Measurements from ENCODE around the gene SS18.

The SS18 gene

GRCh38 chr18:26008619-26009018 is 81.8 kb downstream of the SS18 start:
- H3K4me3 ChIP-seq (replicated peaks in 1 of 2; ENCODE audit: low read depth in 2 of 2, low read length in 2 of 2) = no peak overlapping the region
- no peak for TF ChIP-seq CTCF (IDR thresholded peaks at IDR 0.05; ENCODE audit: low read depth, low read length)
- DNase-seq (ENCODE audit: low read depth in 2 of 2) = no peak

GRCh38 chr18:26008096-26008495 is 82.3 kb downstream of the SS18 start:
- TF ChIP-seq CTCF (IDR thresholded peaks at IDR 0.05; ENCODE audit: low read depth, low read length) = no peak
- H3K4me3 ChIP-seq (replicated peaks in 1 of 2; ENCODE audit: low read depth in 2 of 2, low read length in 2 of 2) = no peak overlapping the region
- DNase-seq (ENCODE audit: low read depth in 2 of 2) = no peak

DNA sequence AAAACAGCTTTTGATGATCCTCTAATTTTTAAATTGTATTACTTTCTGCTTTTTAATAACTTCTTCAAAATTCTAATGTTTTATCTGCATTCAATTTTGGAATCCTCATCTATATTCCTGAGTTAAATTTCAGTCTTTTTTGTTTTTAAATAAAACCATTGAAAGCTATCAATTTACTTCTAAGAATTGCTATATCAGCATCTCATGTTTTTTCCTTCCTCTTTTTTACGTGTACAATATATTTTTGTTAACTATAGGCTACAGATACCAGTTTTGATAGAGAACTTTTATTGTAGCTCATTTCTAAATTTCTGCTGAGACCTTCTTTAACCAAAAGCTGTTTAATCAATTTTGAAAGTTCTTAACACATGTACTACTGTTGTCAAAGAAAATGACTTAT is 84.5 kb downstream of the SS18 start:
- H3K4me3 ChIP-seq (replicated peaks in 1 of 2; ENCODE audit: low read depth in 2 of 2, low read length in 2 of 2) = no peak overlapping the region
- no peak for TF ChIP-seq CTCF (IDR thresholded peaks at IDR 0.05; ENCODE audit: low read depth, low read length)
- no peak for DNase-seq (ENCODE audit: low read depth in 2 of 2)

GRCh38 chr18:26004832-26005231 is 85.6 kb downstream of the SS18 start:
- no peak for TF ChIP-seq CTCF (IDR thresholded peaks at IDR 0.05; ENCODE audit: low read depth, low read length)
- no peak for DNase-seq (ENCODE audit: low read depth in 2 of 2)
- H3K4me3 ChIP-seq (replicated peaks in 1 of 2; ENCODE audit: low read depth in 2 of 2, low read length in 2 of 2) = no peak overlapping the region

GRCh38 chr18:26003817-26004216 is 86.6 kb downstream of the SS18 start:
- no peak for DNase-seq (ENCODE audit: low read depth in 2 of 2)
- no peak overlapping the region for H3K4me3 ChIP-seq (replicated peaks in 1 of 2; ENCODE audit: low read depth in 2 of 2, low read length in 2 of 2)
- no peak for TF ChIP-seq CTCF (IDR thresholded peaks at IDR 0.05; ENCODE audit: low read depth, low read length)

DNA sequence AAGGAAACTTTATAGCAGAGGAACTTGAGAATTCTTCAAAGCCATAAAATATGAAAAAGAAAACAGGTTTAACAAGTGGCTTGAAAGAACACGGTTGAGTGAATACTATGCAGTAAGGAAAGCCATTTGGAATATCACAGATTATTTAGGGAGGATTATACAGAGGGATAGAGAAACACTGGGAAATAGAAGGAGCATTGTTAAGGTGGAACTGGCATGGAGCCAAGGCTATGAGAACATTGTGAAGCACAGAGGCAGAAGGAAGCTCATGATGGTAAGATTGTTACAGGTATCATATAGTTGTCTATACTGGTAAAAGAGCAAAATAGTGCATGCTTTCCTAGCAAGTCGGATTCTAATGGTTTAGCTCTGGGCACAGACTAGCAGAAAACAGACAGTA is 87.1 kb downstream of the SS18 start:
- H3K4me3 ChIP-seq (replicated peaks in 1 of 2; ENCODE audit: low read depth in 2 of 2, low read length in 2 of 2) = no peak overlapping the region
- DNase-seq (ENCODE audit: low read depth in 2 of 2) = peak; percentile 17 to 21
- no peak for TF ChIP-seq CTCF (IDR thresholded peaks at IDR 0.05; ENCODE audit: low read depth, low read length)

GRCh38 chr18:26002375-26002910 is 88.0 kb downstream of the SS18 start:
- no peak for TF ChIP-seq CTCF (IDR thresholded peaks at IDR 0.05; ENCODE audit: low read depth, low read length)
- peak; percentile 27 to 29 for DNase-seq (ENCODE audit: low read depth in 2 of 2)

More at GRCh38 chr18:26002375-26002910, 88.0 kb downstream of the SS18 start:
- H3K4me3 ChIP-seq (replicated peaks in 1 of 2; ENCODE audit: low read depth in 2 of 2, low read length in 2 of 2) = no peak overlapping the region
